ENCODE data around the gene NPHP4. TPM values are rescaled to one million over a fixed set of nuclear protein-coding genes. Genes with fewer than 3 reads are reported as not detected.

The NPHP4 gene
- total RNA-seq, 1 experiment from 2014 or later = 4.9 TPM

DNA sequence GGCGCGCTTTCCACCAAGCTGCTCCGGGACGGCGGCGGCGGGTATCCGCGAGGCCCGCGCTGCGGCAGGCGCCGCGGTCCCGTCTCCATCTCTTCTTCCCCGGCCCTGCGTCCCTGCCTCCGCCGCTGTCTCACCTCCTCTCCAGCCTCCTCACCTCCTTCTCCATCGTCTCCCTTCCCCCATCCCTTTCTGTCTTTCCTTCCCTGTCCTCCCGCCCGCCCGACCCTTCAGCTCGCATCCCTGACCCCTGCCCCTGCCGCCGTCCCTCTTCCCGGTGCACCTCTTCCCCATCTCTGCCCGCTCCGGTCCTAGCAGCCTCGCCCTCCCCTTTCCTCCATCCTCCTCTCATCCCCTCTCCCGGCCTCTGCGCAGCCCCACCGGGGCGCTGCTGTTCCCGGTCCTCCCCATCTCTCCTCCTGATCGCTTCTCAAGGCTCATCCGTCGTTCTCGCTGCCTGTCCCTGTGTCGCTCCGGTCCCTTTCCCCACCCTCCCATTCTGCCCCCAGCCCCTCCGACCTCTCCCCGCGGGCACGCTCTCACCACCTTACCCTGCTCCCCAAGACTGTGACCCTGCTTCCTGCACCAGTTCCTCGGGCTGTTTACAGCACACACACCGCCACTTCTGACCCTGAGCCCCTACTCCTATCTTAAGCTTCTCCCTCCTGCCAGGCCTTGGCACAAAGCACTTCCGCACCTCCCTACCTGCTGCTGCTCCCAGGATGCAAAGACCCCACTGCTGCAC is 760 bp upstream of the NPHP4 start:
- no peak for DNase-seq (ENCODE audit: low read depth)

DNA sequence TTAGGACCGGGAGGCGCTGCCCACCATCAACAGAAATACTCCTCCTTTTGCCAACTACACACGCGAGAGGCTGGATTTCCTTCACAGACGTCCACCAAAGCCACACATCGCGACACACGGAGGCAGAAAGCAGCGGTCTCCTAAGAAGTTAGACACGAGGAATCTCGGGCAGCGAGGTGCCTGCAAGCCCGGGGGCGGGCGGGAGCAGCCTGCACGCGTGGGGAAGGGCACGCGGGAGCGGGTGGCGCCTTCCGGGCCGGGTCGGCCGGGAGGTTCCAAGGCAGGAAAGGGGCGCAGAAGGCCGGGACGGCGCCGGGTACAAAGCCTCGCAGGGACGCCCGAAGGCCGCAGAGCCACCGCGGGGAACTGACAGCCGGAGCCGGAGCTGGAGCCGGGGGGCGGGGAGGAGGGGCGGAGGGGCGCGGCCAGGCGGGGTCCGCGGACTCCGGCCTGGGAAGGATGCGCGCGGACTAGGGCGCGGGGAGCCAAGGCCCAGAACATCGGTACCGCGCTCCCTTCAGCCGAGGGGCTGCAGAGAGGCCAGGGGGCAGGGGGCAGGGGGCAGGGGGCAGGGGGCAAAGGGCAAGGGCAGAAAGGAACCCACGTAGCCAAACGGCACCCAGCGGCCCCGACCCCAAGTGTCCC is 722 bp downstream of the NPHP4 start:
- no peak for DNase-seq (ENCODE audit: low read depth)

DNA sequence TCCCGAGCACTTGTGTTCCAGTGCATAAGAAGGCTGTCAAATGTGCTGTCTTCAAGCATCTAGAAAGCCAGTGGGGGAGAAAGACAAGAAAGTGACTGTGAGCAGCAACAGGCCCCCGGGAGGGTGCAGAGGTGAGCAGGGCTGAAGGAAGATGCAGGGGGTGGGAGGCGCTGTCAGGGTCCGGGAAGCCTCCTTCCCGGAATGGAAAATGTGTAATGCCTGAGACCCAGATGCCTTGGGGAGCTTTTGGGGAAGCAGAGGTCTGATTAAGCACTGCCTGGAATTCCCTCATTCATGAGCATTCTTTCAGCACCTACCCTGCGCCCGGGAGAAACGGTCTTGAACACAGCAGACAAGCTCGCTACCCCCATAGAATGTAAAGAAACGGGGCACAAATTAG is 1.3 kb downstream of the NPHP4 start:
- DNase-seq (ENCODE audit: low read depth) = no peak

DNA sequence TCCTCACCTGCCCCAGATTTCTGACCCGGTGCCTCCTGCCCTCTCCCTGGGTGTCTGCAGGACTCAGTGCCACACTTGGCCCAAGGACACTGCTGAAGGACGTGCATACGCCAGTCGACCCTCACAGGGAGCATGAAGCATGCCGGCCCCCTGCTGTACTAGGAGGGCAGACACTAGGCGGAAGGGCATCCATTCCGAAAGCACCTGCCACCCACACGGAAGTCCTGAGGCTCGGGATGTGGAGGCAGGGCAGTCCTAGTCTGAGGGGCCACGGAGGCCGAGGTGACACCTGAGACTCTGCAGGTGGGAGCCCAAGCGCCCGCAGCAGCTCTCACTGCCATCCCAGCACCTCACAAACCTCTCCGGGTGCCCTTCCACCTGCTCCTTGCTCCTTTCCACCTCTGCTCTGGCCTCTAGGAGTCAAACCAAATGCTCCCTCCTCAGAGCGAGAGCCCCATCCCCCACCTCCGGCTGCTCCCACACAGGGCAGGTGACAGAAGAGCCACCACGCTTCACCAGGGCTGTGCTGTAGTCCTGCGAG is 2.4 kb downstream of the NPHP4 start:
- DNase-seq (ENCODE audit: low read depth) = no peak

DNA sequence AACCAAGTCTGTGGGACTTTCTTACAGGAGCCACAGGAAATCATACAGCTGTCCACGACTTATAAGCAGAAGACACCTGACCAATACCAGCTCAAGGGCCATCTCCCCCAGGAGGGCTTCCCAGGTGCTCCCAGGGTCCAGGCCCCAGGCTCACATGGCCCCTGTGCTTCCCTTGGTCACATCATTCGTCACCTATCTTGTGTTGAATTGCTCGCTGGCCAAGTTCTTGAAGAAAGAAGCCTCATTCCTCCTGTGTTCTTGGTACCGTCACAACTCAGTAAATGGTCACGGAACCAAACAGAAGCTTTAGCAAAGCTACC is 3.0 kb downstream of the NPHP4 start:
- no peak for DNase-seq (ENCODE audit: low read depth)

DNA sequence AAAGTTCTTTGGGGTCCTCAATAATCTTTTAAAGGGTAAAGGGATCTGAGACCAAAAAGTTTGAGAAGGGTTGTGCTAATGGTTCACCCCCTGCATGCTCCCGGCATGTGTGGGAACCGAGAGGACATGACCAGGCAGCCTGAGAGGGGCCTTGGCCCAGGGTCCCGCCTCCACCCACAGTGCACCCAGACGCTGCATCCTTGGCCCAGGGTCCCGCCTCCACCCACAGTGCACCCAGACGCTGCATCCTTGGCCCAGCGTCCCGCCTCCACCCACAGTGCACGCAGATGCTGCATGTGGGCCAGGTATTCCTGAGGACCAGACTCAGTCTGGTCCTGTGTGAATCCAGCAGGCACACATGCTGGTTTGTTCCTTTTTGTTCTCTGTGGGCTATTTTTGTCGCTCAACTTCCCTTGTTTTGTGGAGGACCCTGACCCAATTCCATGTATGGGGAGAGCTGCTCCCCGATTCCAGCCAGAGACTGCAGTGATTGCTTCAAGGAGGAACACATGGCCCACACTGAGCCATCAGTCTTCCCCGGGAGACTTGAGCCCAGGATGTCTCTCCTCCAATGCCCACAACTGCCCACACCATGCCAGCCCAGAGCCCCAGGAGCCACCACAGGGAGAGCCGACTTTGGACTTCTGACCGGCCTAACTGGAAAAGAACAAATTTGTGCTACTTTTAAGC is 3.5 kb downstream of the NPHP4 start:
- no peak for DNase-seq (ENCODE audit: low read depth)

DNA sequence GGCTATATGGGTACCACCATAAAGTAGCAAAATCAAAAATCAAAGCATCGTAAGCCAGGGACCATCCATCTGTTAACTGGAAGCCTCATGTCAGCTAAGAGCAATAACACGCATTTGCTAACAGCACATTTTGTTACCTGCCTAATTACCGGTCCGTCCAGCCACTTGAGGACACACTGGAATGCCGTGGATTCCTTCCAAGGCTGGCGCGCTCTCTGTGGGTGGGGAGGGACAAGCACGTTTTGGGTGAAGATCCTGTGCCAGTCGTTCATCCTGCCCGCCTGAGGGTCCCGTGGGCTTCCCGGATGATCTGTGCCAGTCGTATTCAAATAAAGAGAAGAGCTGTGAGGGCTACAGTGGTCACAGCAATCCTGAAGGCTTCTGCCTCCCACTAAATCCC is 6.2 kb downstream of the NPHP4 start:
- DNase-seq (ENCODE audit: low read depth) = no peak

DNA sequence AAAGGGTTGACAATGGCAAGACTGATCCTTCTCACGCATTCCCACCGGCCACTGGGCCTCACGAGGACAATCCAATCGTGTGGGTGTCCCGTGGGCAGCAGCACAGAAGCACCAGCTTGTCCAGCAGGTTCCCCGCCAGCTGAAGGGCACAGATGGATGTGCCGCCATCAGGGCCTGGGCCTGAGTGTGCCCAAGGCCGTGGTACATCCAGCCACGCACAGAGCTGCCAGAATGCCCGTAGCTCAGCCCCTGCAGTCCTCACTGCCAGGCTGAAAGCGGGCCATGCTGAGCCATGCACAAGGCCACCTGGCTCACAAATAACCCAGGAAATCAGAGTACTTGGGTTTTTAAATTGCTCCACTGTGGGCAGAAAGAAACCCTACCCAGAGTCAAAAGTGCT is 7.0 kb downstream of the NPHP4 start:
- DNase-seq (ENCODE audit: low read depth) = no peak

DNA sequence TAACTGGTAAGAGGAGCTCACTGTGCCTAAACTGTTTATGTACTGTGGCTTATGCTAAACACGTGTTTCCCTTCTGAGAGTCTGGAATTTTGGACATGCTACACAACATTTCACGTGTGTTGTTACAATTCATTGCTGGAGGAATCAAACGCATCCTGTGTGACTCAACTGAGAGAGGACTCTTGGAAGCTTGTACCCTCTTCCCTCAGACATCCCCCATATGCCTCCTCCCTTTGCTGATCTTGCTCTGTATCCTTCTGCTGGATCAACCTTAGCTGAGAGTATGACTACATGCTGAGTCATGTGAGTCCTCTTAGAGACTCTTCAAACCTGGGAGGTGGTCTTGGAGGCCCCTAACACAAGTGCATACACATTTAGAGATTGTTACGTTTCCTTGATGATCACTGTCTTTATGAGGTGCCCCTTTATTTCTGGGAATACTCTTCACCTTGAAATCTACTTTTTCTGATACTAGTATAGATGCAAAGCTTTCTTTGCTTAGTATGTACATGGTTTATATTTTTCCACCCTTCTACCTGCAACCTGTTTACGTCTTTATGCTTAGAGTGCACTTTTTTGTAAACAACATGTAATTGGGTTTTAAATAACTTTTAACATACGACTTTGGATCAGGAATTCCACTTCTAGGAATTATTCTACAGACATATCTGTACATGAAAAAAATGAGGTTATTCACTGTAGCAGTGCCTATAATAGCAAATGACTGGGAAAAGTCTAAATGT is 8.7 kb downstream of the NPHP4 start:
- peak; percentile 96 for DNase-seq (ENCODE audit: low read depth)

DNA sequence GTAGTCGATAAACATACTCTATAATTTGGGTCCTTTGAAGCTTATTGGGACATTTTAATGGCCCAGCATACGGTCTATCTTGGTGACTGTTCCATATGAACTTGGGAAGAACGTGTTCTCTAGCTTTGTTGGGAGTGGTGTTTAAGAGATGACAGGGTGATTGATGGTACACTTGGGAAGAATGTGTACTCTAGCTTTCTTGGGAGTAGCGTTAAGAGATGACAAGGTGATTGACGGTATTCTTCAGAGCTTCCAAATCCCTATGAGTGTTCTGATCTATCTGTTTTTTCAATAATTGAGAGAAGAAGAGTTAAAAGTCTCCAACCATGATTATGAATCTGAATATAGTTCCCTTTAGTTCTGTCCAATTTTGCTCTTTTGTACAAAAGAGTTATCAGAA is 9.4 kb downstream of the NPHP4 start:
- no peak for DNase-seq (ENCODE audit: low read depth)

DNA sequence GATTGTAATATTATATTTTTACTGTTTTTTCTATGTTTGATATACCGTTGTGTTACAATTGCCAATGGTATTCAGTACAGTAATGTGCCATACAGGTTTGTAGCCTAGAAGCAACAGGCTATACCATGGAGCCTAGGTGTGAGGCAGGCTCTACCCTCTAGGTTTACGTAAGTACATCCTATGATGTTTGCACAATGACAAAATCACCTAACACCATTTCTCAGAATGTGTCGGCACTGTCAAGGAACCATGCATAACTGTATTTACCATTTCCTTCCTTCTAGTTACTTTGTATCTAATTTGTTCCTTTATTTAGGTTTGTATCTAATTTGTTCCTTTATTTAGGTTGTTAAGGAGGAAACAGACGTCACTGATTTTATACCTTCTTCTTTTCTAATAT is 9.9 kb downstream of the NPHP4 start:
- no peak for DNase-seq (ENCODE audit: low read depth)

DNA sequence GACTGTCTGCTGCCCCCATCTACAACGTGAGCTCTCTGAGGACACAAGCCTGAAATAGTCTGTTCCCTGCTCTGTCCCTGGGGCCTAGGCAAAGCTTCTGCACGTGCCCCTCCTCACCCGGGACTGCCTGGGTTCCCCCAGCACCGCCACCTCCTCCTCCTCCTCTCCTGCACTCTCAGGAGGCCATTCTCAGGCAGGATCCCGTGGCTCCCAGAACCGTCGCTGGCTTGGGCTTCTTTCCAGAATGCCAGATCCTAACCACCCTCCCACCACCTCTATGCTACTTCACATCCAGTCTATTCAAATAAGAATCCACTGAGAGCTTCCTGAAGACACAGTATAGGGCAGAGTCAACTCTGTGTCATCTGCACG is 11.2 kb downstream of the NPHP4 start:
- DNase-seq (ENCODE audit: low read depth) = no peak

DNA sequence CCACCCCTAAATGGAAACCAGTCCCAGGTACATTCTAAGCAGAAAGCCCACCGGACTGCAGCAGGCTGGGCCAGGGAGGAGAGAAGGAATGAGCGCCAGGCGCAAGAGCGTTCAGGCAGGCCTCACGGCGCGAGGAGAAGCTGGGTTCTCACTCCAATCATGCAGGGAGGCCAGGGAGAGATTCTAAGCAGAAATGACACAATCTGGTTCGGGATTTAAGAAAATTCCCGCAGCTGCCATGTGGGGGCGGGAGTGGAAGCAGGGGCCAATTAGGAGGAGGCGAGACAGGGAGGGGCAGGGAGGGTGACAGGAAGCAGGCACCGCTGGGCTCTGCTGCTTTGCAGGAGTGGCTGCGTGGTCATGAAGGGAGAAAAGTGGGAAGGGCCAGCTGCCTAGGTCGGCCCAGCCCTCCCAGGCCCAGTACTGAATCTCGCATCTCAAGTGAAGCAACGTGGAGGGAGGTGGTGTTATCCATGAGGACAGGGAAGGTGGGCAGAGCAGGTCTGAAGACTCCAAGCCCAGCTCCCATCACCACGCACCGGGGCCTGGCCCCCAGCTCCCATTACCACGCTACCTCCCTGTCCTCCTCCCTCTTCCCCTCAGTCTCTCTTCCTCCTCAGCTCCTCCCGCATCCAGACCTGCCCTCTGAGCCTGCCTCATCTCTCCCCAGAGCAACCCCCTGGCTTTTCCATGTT is 11.8 kb downstream of the NPHP4 start:
- DNase-seq (ENCODE audit: low read depth) = peak; percentile 41

DNA sequence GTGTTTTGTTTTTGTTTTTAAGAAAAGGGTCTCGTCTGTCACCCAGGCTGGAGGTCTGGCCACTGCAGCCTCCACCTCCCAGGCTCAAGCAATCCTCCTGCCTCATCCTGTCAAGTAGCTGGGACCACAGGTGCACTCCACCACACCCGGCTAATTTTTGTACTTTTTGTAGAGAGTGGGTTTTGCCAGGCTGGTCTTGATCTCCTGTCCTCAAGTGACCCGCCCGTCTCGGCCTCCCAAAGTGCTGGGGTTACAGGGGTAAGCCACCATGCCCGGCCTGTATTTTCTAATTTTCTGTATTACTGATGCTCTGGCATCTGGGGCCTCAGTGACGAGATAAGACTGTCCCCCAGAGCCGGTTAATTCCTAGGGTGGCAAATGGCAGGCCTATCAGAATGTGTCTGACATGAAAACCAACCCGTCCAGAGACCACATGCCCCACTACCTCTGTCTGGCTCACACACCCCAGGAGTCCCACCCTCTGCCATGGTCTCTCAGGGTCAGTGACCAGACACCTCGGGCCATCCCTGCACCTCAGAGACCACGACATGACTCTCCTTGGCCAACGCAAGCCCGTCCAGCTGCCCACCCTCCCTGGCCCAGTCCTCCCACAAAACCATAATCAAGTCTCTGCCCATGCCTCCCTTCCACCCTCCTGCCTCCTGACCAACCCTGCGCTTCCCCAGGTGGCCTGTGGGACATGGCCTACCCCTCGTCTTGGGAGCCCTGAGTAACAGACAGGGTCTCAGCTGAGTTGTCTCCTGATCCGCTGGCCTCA is 12.5 kb downstream of the NPHP4 start:
- no peak for DNase-seq (ENCODE audit: low read depth)

DNA sequence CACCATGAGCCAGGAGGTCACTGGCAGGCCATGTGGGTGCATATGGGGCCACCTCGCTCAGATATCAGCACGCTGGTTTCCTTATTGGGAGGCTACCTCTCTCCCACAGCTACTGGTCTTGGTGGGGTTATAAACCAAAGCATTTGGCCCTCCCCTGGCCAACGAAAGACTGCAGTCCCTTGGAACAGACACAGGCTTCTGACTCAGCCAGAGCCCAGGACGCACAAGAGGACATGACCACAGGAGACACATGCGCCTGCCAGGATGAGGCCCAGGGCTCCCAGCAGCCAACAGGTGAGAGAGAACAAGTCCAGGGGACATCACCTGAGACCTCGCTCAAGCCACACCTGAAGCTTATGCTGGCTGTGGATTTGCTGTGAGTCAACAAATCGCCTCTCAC is 13.8 kb downstream of the NPHP4 start:
- no peak for DNase-seq (ENCODE audit: low read depth)

DNA sequence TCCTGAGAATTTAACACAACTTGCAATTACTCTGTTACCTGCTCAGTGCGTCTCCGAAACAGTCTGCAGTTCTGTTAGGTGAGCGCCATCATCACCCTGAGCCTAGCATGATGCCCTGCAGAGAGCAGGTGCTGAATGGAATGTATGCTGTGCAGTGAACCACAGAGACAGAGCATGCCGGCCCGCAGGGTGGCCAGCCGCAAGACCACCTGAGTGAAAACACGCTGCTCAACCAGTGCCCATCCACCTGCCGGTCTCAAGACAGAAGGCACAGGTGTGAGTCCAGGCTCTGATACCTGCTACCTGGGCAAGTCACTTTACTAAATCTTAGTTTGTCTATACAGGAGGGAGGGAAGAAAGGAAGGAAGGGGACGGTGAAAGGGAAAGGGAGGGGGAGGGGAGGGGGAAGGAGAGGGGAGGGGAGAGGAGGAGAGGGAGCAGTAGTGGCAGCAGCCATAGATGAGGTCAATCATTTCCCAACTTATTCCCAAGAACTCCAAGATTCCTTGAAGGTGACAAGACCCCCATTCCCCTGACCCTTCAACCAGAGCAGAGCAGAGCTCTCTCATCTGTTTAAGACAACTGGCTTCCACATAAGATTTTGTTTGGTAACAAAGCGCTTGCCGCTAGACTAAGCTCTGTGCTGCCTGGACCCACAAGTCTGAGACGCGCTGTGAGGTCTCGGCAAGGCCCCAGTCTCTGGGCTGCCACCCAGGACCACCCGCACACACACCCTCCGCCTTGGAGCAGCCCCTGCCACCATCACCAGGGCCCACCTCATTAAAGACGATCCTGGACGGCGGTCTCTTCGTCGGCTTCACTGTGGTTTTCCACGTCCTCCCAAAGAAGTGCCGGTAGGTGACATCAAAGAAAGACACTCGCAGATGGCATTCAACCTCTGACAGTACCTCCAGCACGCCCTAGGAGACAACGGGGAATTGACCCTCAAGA is 14.5 kb downstream of the NPHP4 start:
- no peak for DNase-seq (ENCODE audit: low read depth)

DNA sequence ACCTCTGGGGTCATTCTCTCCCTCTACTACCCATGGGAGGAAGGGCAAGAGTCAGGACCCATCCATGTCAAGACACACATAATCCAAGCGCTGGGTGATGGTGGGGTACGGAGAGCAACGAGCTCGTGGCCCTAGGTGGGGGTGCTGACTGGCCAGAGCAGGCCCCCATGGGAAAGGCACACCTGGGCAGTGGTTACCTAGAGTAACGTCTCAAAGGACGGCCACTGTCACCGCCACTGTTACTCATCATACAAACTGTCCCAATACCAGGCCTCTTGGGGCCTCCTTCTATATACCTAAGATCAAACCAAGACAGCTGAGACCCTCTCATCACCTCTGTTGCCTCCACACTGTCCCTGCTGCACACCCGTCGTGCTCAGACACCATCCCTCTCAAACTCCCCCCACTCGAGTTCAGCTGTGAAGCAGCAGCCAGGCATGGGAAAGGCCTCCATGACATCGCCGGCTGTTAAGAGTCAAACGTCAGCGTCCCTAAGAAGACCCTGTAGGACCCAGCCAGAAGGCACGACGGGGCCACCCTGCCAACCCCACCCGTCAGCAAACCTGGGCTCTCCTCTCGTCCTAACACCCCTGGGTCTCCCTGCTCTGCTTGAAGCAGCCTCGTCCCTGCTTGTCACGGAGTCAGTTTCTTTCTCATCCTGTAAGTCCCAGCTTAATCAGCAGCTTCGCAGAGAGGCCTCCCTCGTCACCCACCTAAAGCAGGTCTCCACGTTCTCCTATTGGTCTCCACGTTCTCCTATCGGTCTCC is 15.3 kb downstream of the NPHP4 start:
- no peak for DNase-seq (ENCODE audit: low read depth)

DNA sequence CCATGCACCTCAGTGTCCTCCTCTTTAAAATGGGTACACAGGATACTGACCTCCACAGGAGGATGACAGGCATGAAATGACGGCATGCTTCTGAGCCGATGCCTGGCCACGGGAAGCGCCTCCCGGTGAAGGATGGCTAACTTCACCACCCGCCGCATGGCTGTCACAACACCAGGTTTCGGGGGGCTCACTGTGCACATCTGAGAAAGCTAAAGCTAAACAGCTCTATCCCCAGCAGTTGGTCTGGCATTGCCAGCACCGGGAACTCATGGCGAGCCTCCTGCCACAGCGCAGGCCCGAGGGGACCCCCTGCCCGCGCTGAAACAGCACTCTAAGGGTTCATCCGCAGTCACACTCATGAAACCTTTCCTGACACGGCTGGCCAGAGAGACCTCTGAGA is 16.0 kb downstream of the NPHP4 start:
- DNase-seq (ENCODE audit: low read depth) = no peak
